GM10266 (cell line): ENCODE data around the gene ARHGAP22.

Experiments
- DNase-seq: peaks from one replicate; pipeline ENCODE4 v3.0.0; 2012; ENCODE audit errors: extremely low spot score
- CTCF ChIP-seq: IDR thresholded peaks from 2 replicates; pipeline ENCODE4 v1.5.1; 2012; ENCODE audit warnings: mild to moderate bottlenecking, low read depth; ENCODE audit not compliant: control insufficient read depth, insufficient read depth; ENCODE audit errors: missing control alignments

ARHGAP22 gene

GRCh38 chr10:48638158-48638557 is 33.3 kb upstream of the ARHGAP22 start:
- no peak for DNase-seq
- no peak for TF ChIP-seq CTCF

GRCh38 chr10:48636901-48637300 is 32.0 kb upstream of the ARHGAP22 start:
- no peak for DNase-seq
- TF ChIP-seq CTCF: no peak

GRCh38 chr10:48636231-48636630 is 31.4 kb upstream of the ARHGAP22 start:
- TF ChIP-seq CTCF: no peak
- DNase-seq: no peak

- no peak for DNase-seq
- no peak for TF ChIP-seq CTCF
Observed at GRCh38 chr10:48634984-48635557, 30.2 kb upstream of the ARHGAP22 start.

- TF ChIP-seq CTCF: no peak
- DNase-seq: no peak
Observed at GRCh38 chr10:48634198-48634983, 29.5 kb upstream of the ARHGAP22 start.

GRCh38 chr10:48633381-48634197 is 28.7 kb upstream of the ARHGAP22 start:
- no peak for DNase-seq
- TF ChIP-seq CTCF: no peak

- no peak for DNase-seq
- no peak for TF ChIP-seq CTCF
Observed at GRCh38 chr10:48632166-48632565, 27.3 kb upstream of the ARHGAP22 start.
